ENCODE results near the gene ODF2. TPM values are rescaled to one million over a fixed set of nuclear protein-coding genes. Genes with fewer than 3 reads are reported as not detected.

The ODF2 gene
- total and polyA plus RNA-seq, 2 of the 13 experiments (the other 11 are each of a cell fraction or from before 2014, with no cell fraction given) = 9.8 to 31.3 TPM

DNA sequence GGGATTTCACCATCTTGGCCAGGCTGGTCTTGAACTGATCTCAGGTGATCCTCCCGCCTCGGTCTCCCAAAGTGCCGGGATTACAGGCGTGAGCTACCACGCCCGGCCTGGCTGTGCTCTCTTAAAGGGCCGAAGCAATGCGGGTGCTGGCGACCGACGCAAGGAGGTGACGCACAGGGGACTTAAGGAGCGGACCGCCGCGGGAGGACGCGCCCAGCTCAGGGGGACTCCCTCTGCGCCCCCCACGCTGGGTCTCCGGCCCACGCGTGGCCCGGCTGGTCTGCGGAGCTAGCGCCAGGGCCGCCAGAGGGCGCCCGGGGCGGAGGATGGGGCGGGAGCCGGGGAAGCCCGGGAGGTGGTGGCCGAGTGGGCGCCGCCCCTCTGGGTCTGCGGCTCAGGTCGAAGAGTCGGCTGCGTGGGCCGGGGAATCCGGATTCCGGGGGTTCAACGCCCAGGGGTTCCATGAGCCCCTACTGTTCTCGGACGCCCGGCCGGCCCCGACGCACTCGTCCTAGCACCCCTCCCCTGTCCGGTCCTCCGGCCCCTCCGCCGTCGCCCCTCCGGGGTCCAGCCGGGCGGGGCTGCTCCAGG, 35.7 kb upstream of the ODF2 start (continued):
- no peak for TF ChIP-seq ZNF407 (CRISPR knock-in tag; IDR thresholded peaks at IDR 0.05; ENCODE audit: not compliant biosample characterization)

Measured in HepG2 (cell line).